Measurements from ENCODE around the gene PUS3. TPM values are rescaled to one million over a fixed set of nuclear protein-coding genes. Genes with fewer than 3 reads are reported as not detected.

The PUS3 gene
- total RNA-seq, 4 donors from 2014 or later, result 2.5 to 7.9 (median 5.8) TPM

GRCh38 chr11:125904678-125905077, 1.7 kb upstream of the PUS3 start:
- Histone ChIP-seq H3K27ac (no peak overlapping the region), H3K4me3 (peak overlapping the region in 1 of 4 donors; percentile 63), H3K36me3 (peaks cover 0 to 8% (median 0%) of the 10 kb centered on the region in 3 donors), H3K27me3 (peaks cover 0 to 7% of the 10 kb centered on the region in 2 donors), H3K4me1 (peaks cover 0 to 22% (median 6%) of the 10 kb centered on the region in 4 donors), H3K9me3 (no peaks in the 10 kb centered on the region)
- no peak for DNase-seq
- TF ChIP-seq POLR2A (IDR thresholded peaks at IDR 0.05) (no peak), CTCF (IDR thresholded peaks at IDR 0.05) (no peak)

GRCh38 chr11:125903711-125904659, 979 bp upstream of the PUS3 start, which contains the start of gene DDX25:
DDX25 (plus strand) TSS chr11:125904508; CDS start chr11:125904518, 10 bp downstream.
- H3K9me3 ChIP-seq, result no peaks in the 10 kb centered on the region
- peaks cover 0 to 15% (median 0%) of the 10 kb centered on the region in 3 donors for H3K36me3 ChIP-seq
- no peak for DNase-seq
- H3K27me3 ChIP-seq, result peaks cover 0 to 7% of the 10 kb centered on the region in 2 donors
- TF ChIP-seq POLR2A (IDR thresholded peaks at IDR 0.05) (no peak), CTCF (IDR thresholded peaks at IDR 0.05) (no peak)
- H3K27ac ChIP-seq, result no peak within 1 kb of the TSS
- peak within 1 kb of the TSS; percentile 48 to 67 (median 58) for H3K4me3 ChIP-seq
- H3K4me1 ChIP-seq, result peaks cover 0 to 22% (median 6%) of the 10 kb centered on the region in 4 donors

GRCh38 chr11:125902277-125902926, 604 bp downstream of the PUS3 start:
- no peak for DNase-seq
- Histone ChIP-seq H3K27ac (peak overlapping the region; percentile 66 to 77 (median 70)), H3K4me1 (peaks cover 0 to 22% (median 6%) of the 10 kb centered on the region in 4 donors), H3K36me3 (peaks cover 0 to 15% (median 0%) of the 10 kb centered on the region in 3 donors), H3K27me3 (peaks cover 0 to 7% of the 10 kb centered on the region in 2 donors), H3K9me3 (no peaks in the 10 kb centered on the region), H3K4me3 (peak overlapping the region; percentile 48 to 67 (median 58))
- TF ChIP-seq POLR2A (IDR thresholded peaks at IDR 0.05), result no peak
- no peak for TF ChIP-seq CTCF (IDR thresholded peaks at IDR 0.05)

GRCh38 chr11:125901872-125902271, 1.1 kb downstream of the PUS3 start:
- H3K4me3 ChIP-seq, result peak overlapping the region in 1 of 4 donors; percentile 67
- H3K27ac ChIP-seq, result no peak overlapping the region
- H3K4me1 ChIP-seq, result peaks cover 0 to 22% (median 6%) of the 10 kb centered on the region in 4 donors
- peaks cover 0 to 15% (median 0%) of the 10 kb centered on the region in 3 donors for H3K36me3 ChIP-seq
- no peaks in the 10 kb centered on the region for H3K9me3 ChIP-seq
- TF ChIP-seq CTCF (IDR thresholded peaks at IDR 0.05) (no peak), POLR2A (IDR thresholded peaks at IDR 0.05) (no peak)
- peaks cover 0 to 7% of the 10 kb centered on the region in 2 donors for H3K27me3 ChIP-seq
- DNase-seq, result no peak

GRCh38 chr11:125892994-125893393, 10.0 kb downstream of the PUS3 start:
- no peak for TF ChIP-seq POLR2A (IDR thresholded peaks at IDR 0.05)
- TF ChIP-seq CTCF (IDR thresholded peaks at IDR 0.05), result no peak
- no peak for DNase-seq
- Histone ChIP-seq H3K36me3 (peaks cover 0 to 29% (median 0%) of the 10 kb centered on the region in 3 donors), H3K27me3 (no peaks in the 10 kb centered on the region), H3K4me3 (no peak overlapping the region), H3K27ac (no peak overlapping the region), H3K4me1 (peaks cover 0 to 3% (median 0%) of the 10 kb centered on the region in 4 donors), H3K9me3 (no peaks in the 10 kb centered on the region)

All from Peyer's patch (tissue), 4 donors.